Mucosa of stomach (tissue), 1 donor: ENCODE data around the gene SLC47A2.

Experiments used
- H3K27me3 ChIP-seq: one replicate; pipeline ENCODE4 v1.7.0; 2013; ENCODE audit warnings: mild to moderate bottlenecking, low read length; ENCODE audit not compliant: control insufficient read depth, insufficient read depth
- H3K36me3 ChIP-seq: one replicate; pipeline ENCODE4 v1.7.0; 2013; ENCODE audit warnings: low read length; ENCODE audit not compliant: control insufficient read depth, insufficient read depth
- H3K4me1 ChIP-seq: one replicate; pipeline ENCODE4 v1.7.0; 2013; ENCODE audit warnings: mild to moderate bottlenecking, low read length; ENCODE audit not compliant: control insufficient read depth, insufficient read depth
- H3K4me3 ChIP-seq: one replicate; pipeline ENCODE4 v1.7.0; 2013; ENCODE audit warnings: low read length
- H3K9ac ChIP-seq: one replicate; pipeline ENCODE4 v1.7.0; 2013; ENCODE audit warnings: mild to moderate bottlenecking, low read length, moderate library complexity
- H3K9me3 ChIP-seq: one replicate; pipeline ENCODE4 v1.7.0; 2013; ENCODE audit warnings: mild to moderate bottlenecking, low read length, moderate library complexity; ENCODE audit not compliant: control insufficient read depth
- donor health status: Pancreatic carcinoma.

Gene SLC47A2

DNA sequence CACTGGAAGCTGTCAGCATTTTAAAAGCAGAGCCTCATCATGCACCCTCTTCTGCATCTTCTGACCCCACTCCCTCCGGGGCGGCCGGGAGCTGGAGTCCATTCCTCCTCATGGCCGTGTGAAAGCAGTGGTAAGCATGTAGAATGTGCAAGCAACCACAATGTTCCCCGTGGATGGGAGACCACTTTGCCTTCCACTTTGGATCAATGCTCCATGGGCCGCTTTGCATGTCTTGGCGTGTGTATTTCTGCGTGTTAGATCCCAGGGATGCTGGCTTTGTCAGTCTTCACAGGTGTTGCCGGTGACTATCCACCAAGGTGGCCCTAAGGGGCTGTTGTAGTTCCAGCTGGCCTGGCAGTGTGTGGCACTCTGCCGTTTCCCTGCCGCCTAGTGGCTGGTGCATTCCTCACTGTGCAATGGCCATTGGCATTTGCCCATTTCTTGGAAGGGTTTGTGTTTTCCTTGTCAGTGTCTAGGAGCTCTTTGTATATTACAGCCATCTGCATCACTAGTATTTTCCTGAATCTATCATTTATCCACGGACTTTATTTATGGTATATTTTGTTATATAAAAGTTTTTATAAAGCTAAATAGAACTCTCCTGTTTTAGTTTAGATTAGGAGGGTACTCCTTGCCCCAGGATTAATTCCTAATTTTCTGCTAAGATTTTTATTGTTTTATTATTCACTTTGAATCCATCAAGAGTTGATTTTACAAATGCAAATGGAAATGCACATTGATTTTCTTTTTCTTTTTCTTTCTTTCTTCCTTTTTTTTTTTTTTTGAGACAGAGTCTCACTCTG, 37.5 kb upstream of the SLC47A2 start:
- Histone ChIP-seq H3K27me3 (no peaks in the 10 kb centered on the region), H3K9me3 (no peaks in the 10 kb centered on the region), H3K4me1 (peaks cover 46% of the 10 kb centered on the region), H3K4me3 (no peak overlapping the region), H3K9ac (no peak overlapping the region), H3K36me3 (no peaks in the 10 kb centered on the region)

DNA sequence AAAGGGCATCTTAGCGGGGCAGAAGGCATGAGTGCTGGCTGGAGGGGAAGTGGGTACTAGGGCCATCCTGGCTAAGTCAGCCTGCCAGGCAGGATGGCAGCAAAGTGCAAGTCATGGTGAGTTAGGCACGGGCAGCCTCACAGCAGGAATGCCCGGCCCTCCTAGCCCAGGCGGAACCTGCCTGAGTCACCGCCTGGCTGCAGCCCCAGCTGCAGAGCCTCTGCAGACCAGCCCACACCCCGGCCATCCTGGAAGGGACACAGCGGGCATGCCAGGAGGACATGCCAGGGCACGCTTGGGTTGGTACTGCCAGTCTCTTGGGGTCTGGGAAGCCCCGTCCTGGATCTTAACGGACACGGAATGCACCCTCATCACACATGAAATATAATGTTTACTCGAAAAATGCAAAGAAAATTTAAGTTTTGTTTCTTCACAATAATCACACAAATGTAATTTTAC, 36.7 kb upstream of the SLC47A2 start:
- Histone ChIP-seq H3K9me3 (no peaks in the 10 kb centered on the region), H3K4me1 (peaks cover 51% of the 10 kb centered on the region), H3K4me3 (no peak overlapping the region), H3K36me3 (no peaks in the 10 kb centered on the region), H3K9ac (peak overlapping the region; percentile 19), H3K27me3 (no peaks in the 10 kb centered on the region)

GRCh38 chr17:19752216-19753050, 36.0 kb upstream of the SLC47A2 start:
- Histone ChIP-seq H3K4me1 (peaks cover 57% of the 10 kb centered on the region), H3K4me3 (no peak overlapping the region), H3K9me3 (no peaks in the 10 kb centered on the region), H3K36me3 (no peaks in the 10 kb centered on the region), H3K27me3 (no peaks in the 10 kb centered on the region), H3K9ac (peak overlapping the region; percentile 7)

- Histone ChIP-seq H3K36me3 (no peaks in the 10 kb centered on the region), H3K9ac (no peak overlapping the region), H3K9me3 (no peaks in the 10 kb centered on the region), H3K4me1 (peaks cover 63% of the 10 kb centered on the region), H3K27me3 (no peaks in the 10 kb centered on the region), H3K4me3 (no peak overlapping the region)
Observed at GRCh38 chr17:19750835-19751234, 34.5 kb upstream of the SLC47A2 start.

GRCh38 chr17:19750020-19750572, 33.7 kb upstream of the SLC47A2 start:
- H3K4me1 ChIP-seq: peaks cover 70% of the 10 kb centered on the region
- H3K9me3 ChIP-seq: no peaks in the 10 kb centered on the region
- H3K9ac ChIP-seq: no peak overlapping the region
- H3K27me3 ChIP-seq: no peaks in the 10 kb centered on the region
- H3K36me3 ChIP-seq: no peaks in the 10 kb centered on the region
- H3K4me3 ChIP-seq: no peak overlapping the region

DNA sequence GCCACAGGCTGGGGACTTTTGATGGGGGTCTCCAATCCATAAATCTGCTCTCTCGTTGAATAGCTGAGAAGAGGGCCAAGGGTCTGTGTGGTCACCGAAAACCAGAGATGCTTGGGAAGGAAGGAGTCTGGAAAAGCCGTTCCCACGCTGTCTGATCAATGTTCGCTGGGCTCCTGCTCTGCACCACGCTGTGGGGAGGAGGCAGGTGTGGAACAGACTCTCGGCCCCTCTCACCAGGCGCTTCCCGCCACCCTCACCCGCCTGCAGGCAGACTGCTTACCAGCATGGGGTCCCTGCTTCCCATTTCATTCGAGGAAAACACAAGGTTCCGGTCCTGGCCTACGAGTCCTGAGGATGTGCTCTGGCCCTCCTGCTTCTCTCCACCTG, 32.4 kb upstream of the SLC47A2 start:
- Histone ChIP-seq H3K36me3 (no peaks in the 10 kb centered on the region), H3K9ac (peak overlapping the region; percentile 66), H3K4me1 (peaks cover 63% of the 10 kb centered on the region), H3K9me3 (no peaks in the 10 kb centered on the region), H3K27me3 (no peaks in the 10 kb centered on the region), H3K4me3 (no peak overlapping the region)

GRCh38 chr17:19747829-19748806, 31.7 kb upstream of the SLC47A2 start, which contains the start of gene ALDH3A1:
ALDH3A1 (minus strand) TSS chr17:19748298; CDS start chr17:19745129, 3,169 bp downstream.
- Histone ChIP-seq H3K9ac (peak within 1 kb of the TSS; percentile 66), H3K4me3 (peak within 1 kb of the TSS; percentile 40), H3K4me1 (peaks cover 58% of the 10 kb centered on the region), H3K27me3 (no peaks in the 10 kb centered on the region), H3K36me3 (no peaks in the 10 kb centered on the region), H3K9me3 (no peaks in the 10 kb centered on the region)

GRCh38 chr17:19747159-19747719, 30.9 kb upstream of the SLC47A2 start:
- Histone ChIP-seq H3K36me3 (no peaks in the 10 kb centered on the region), H3K9me3 (no peaks in the 10 kb centered on the region), H3K4me3 (peak overlapping the region; percentile 40), H3K9ac (peak overlapping the region; percentile 66), H3K4me1 (peaks cover 51% of the 10 kb centered on the region), H3K27me3 (no peaks in the 10 kb centered on the region)

- Histone ChIP-seq H3K4me1 (peaks cover 46% of the 10 kb centered on the region), H3K36me3 (no peaks in the 10 kb centered on the region), H3K4me3 (no peak overlapping the region), H3K27me3 (no peaks in the 10 kb centered on the region), H3K9me3 (no peaks in the 10 kb centered on the region), H3K9ac (peak overlapping the region; percentile 80)
Observed at GRCh38 chr17:19746517-19746916, 30.1 kb upstream of the SLC47A2 start.

GRCh38 chr17:19744922-19745757, 28.8 kb upstream of the SLC47A2 start:
- Histone ChIP-seq H3K4me1 (peaks cover 40% of the 10 kb centered on the region), H3K4me3 (peak overlapping the region; percentile 22), H3K27me3 (no peaks in the 10 kb centered on the region), H3K9me3 (no peaks in the 10 kb centered on the region), H3K9ac (peak overlapping the region; percentile 80), H3K36me3 (no peaks in the 10 kb centered on the region)
